Activated CD4-positive, CD25-positive, alpha-beta regulatory T cell treated with anti-CD3 and anti-CD28 coated beads, Interleukin-2, amount 50 U/mL, for 72 hours (primary cell): ENCODE results near the gene SP6.

ENCODE experiments used
- DNase-seq: peaks from one replicate; pipeline ENCODE4 v3.0.0; 2021

The SP6 gene

GRCh38 chr17:47810200-47810821, 40.7 kb downstream of the SP6 start:
- no peak for DNase-seq

- DNase-seq: no peak
These were observed 42.0 kb downstream of the SP6 start for GRCh38 chr17:47808830-47809480.

GRCh38 chr17:47808036-47808829, 42.7 kb downstream of the SP6 start:
- DNase-seq: no peak

- no peak for DNase-seq
These were observed 43.5 kb downstream of the SP6 start for GRCh38 chr17:47807421-47807820.

GRCh38 chr17:47806913-47807255, 44.1 kb downstream of the SP6 start:
- DNase-seq: no peak

GRCh38 chr17:47806026-47806912, 44.7 kb downstream of the SP6 start:
- DNase-seq: no peak

- DNase-seq: no peak
These were observed 46.5 kb downstream of the SP6 start for GRCh38 chr17:47804461-47804860.

GRCh38 chr17:47803751-47804150, 47.2 kb downstream of the SP6 start:
- DNase-seq: no peak

GRCh38 chr17:47803201-47803600, 47.8 kb downstream of the SP6 start:
- no peak for DNase-seq

- peak; percentile 48 for DNase-seq
These were observed 48.5 kb downstream of the SP6 start for GRCh38 chr17:47802341-47803022.

- DNase-seq: no peak
These were observed 49.1 kb downstream of the SP6 start for GRCh38 chr17:47801906-47802305.

- no peak for DNase-seq
These were observed 49.7 kb downstream of the SP6 start for GRCh38 chr17:47801176-47801765.

- DNase-seq: no peak
These were observed 50.3 kb downstream of the SP6 start for GRCh38 chr17:47800686-47801085.

GRCh38 chr17:47797797-47798196, 53.2 kb downstream of the SP6 start:
- DNase-seq: no peak
